NCI-H748 (cell line): ENCODE measurements around the gene HELZ.
"Not testable (repeated sequence)": the region's sequence is repeated elsewhere in the genome, so short reads cannot be mapped to it uniquely, and the experiment has no call there.

Experiments
- DNase-seq: peaks from one replicate; lab custom pipeline; 2025; ENCODE audit not compliant: unreplicated experiment; lab: John Stamatoyannopoulos, UW

Gene HELZ

DNA sequence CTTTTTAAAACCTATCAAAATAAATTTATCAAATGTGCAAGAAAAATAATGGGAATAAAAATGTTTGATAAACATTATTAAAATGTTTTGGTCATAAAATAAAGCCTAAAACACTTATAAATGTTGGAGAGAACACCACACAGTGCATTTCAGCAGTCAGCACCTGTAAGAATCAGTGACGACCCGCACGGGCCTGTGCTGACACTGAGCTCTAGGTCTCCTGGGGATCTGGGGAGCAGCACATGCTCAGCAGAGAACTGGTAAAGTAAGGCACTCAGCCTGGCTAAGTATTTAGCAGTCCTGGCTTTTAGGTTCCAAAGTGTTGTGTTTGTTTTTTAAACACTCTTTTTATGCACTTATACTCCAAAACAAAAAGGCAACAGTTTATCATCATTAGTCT, 46.9 kb downstream of the HELZ start:
- no peak for DNase-seq

DNA sequence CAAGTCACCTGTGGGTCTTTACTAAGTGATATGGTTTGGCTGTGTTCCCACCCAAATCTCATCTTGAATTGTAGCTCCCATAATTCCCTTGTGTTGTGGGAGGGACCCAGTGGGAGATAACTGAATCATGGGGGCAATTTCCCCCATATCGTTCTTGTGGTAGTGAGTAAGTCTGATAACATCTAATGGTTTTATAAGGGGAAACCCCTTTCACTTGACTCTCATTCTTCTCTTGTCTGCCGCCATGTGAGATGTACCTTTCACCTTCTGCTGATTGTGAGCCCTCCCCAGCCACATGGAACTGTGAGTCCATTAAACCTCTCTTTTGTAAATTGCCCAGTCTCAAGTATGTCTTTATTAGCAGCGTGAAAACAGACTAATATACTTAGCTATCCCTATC, 48.0 kb downstream of the HELZ start:
- DNase-seq, result not testable (repeated sequence)

DNA sequence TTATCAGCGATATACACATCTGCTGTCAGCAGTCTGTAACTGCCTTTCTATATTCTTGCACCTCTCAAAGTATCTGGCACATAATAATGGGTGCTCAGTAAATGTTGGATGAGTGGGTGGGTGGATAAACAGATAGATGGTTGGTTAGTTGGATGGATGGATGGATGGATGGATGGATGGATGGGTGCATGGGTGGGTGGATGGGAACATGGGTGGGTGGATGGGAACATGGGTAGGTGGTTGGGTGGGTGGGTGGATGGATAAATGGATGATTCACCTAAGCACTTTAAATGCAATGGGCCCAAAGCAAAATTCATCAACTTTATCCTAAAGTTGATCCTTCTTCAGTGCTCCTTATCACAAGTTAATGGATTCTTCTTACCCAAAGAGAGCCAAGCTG, 48.6 kb downstream of the HELZ start:
- DNase-seq, result no peak

DNA sequence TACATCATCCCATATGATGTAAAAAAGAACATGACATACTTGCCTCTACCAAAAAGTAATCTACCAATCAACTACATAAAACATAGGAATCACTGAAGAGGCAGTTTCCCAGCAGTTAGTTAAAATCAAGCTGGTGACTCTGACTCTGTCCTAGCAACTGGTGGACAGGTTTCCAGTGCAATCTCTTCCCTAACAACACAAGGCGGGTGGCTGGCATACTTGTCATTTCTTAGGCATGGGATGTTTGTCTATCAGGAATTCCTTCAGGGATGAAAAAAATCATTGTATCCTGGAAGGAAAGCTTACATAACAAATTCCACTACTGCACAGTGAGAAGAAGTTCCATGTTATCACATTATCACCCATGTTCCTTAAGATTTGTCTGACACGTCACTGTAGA, 50.9 kb downstream of the HELZ start:
- DNase-seq, result no peak

DNA sequence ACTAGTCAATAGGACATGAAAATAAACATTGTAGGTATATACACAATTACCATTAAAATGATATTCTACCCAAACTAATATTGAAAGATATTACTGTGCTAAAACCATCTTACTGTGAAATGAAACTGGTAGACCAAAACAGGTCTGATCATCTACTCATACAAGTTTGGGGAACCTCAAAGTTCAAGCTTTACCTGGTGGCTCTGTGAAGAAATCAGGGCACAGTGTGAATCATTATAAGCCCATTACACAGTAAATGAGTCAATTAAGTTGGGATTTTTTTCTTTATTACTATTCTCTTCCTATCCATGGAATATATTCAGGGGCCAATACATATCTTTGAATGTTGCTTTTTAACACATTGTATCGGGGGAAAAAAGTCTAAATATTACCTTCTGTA, 57.1 kb downstream of the HELZ start:
- no peak for DNase-seq

DNA sequence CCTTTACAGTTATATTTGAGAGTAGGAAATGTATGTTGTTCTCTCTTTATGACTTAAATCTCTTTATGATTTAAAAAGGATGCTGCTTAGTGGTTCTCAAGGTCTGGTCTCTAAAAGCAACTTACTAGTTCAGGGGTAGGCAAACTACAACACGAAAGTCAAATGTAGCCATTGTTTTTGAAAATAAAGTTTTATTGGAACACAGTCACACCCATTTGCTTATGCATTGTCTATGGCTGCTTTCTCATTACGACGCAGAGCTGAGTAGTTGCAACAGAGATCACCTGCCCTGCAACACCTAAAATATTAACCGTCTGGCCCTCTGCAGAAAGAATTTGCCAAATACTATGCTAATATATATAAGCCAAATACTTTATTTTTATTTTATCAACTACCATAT, 58.2 kb downstream of the HELZ start:
- no peak for DNase-seq

DNA sequence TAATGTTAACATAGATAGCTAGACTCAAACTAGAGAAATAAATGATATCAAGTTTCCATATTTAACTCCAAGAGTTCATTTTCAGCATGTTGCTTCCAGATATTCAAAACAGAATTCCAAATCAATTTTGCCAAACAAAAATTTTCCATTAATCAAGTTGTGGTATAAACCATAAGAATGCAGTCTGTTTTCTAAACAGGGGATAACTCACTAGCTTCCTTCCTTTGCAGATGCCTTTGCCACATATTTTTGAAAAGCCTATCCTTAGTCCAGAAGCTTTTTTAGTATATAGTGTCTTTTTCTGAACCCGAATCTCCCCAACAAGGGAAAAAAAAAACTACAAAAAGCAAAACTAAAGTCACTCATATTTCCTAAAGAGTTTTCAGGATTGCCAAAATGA, 61.5 kb downstream of the HELZ start:
- no peak for DNase-seq

DNA sequence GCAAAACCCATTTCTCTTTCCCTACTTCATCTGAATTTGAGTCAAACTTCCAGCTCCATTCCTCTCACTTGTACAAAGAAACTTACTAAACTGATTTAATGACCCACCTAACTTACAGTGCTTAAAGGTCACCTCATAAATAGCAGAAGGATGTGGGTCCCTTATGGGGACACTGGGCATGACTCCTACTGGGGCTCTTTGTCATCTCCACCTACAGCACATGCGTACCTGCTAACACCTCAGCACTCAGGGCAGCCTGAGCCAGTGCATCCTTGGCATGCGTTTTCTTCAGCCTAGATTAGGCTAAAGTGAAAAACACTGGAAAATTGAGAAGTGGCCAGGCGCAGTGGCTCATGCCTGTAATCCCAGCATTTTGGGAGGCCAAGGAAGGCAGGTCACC, 63.2 kb downstream of the HELZ start:
- no peak for DNase-seq

DNA sequence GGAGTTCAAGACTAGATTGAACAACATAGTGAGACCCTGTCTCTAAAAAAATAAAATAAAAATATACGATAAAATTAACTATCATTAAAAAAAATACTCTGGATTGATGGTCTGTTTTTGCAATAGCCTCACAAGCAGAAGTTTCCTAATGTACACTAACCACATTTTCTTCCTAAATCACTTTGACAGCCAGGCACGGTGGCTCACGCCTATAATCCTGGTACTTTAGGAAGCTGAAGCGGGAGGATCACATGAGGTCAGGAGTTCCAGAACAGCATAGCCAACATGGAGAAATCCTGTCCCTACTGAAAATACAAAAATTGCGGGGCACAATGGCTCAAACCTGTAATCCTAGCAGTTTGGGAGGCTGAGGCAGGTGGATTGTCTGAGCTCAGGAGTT, 64.7 kb downstream of the HELZ start:
- DNase-seq, result no peak

DNA sequence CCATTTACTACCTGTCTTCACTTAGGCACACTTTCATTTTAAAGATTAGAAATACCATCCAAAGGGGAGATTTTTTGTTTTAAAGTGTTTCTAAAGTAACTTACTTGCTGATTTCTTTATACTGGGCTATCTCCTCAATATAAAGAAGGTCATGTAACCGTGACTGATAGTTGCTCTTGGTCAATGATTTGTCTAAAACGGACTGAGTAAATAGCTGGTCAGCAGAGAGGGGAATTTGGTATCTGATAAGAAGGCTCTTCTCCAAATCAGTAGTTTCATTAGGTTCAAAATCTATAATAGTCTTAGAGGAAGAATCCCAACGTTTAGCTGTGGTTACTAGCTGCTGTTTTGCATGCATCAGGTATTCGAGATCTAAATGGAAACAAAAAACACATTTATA, 66.4 kb downstream of the HELZ start:
- DNase-seq, result no peak

DNA sequence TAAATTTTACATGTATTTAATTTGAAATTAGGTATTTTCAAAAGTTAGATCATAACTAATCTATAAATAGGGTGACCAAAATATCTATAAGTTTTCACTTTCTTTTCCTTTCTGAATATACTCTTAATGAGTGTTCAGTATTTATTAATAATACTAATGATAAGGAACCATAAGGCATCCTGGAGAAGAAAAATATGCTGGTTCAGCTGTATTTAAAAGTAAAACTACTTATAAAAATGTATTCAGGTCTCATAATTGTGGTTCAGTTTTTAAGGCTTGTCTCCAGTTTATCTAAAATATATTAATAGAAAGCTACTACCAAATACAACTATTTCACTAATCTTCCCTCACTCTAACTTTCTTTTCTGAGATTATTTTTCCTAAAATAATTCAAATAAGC, 67.3 kb downstream of the HELZ start:
- no peak for DNase-seq

DNA sequence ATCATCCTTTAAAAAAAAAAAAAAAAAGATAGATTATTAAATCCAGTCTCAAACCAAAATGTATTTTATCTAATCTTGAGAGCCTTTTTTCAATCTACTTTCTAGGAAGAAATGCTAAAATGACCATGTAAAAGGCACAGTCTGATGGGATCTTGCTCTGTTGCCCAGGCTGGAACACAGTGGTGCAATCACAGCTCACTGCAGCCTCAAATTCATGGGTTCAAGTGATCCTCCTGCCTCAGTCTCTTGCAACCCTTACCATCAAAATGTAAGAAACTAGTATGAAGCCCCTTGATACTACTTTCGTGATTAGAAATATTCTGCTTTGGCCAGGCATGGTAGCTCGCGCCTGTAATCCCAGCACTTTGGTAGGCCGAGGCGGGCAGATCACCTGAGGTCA, 70.8 kb downstream of the HELZ start:
- DNase-seq, result no peak

DNA sequence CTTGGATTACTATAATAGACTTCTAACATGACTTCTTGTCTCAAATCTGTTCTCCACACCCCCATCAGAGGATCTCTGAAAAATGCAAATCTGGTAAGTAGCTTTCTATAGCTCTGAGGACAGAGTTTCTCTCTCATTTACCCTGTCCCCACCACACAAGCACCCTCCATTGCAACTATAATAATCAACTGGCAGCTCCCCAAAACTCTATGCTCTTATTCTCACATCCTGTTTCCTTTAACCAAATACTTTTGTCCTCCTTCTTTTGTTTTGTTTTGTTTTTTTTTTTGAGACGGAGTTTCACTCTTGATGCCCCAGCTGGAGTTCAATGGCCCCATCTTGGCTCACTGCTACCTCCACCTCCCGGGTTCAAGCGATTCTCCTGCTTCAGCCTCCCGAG, 73.4 kb downstream of the HELZ start:
- DNase-seq, result no peak

DNA sequence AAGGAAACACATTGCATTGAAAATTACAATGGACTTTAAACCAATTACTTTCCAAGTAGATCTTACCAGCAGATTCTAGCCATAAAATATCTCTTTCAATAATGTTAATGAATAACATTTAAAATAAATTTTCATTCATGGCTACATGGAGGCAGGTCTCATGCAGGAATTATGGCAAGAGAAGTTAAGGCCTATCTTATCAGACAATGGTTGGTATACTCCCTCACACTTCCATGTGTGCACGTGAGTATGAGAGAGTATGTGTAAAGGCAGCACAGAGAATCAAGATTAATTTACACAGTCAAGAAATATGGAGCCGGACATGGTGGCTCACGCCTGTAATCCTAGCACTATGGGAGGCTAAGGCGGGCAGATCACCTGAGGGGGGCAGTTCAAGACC, 76.5 kb downstream of the HELZ start:
- no peak for DNase-seq

DNA sequence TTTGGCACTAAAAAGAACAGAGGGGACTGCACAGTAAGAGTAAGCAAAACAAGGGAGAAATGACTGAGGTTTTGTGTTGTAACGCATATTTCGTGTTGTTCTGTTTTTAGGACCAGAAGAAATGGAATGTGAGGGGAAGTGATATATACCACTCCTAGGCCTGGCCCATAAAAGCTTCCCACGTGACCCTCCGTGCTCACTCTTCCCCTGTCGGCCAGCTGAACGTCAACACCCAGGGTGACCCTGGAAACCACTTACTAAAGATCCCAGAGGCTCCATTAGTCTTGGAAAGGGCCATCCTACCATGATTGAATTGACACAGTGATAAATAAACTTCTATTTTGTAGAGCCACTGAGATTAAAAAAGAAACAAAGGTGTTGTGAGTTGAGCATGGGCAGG, 79.8 kb downstream of the HELZ start:
- DNase-seq, result no peak

DNA sequence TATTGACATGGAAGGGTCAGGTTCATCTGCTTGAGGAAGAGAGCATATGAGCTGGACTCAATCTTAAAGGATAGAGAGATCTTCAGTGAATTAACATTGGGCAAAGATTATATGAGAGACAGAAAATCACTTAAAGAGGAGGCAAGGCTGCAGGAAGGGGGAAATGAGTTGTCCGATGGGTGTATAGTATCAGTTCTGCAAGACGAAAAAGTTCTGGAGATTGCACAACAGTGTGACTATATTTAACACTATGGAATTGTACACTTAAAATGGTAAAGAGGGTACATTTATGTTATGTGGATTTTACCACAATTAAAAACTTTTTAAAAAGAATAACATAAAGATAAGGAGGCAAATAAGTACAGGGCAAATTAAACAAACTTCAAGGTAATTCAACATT, 80.7 kb downstream of the HELZ start:
- DNase-seq, result no peak

DNA sequence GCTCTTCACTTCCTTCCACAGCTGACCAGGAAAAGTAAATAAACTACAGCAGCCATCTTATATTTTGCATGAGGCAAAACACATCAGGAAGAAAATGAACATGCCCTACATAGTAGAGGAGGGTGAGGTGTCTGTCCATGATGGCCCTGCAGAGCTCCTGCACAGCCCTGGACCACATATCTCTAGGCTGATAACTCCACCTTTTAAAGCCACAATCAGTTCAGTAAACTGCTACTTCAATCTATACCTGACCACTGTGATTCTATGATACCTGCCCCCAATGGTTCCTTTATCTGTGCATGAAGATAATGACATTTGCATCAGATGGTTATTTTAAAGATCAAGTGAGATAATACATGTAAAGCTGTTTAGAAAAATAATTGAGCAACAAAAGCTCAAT, 82.2 kb downstream of the HELZ start:
- no peak for DNase-seq

DNA sequence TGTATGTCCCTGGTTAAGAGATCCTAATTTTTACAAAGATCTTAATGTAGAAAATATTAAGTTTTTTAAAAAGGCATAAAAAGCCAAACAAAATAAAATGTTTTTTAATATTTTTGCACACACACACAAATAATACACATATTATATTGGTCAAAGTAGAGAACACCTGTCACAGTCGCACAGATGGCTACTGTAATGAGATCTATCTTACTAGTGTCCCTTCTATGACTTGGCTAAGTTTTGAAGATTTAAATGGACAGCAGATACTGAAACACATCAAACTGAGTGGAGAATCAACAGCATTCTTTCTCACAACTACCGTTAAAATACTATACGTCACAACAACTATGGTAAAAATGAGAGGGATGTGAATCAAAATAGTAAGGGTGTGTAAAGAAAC, 83.4 kb downstream of the HELZ start:
- DNase-seq, result no peak

DNA sequence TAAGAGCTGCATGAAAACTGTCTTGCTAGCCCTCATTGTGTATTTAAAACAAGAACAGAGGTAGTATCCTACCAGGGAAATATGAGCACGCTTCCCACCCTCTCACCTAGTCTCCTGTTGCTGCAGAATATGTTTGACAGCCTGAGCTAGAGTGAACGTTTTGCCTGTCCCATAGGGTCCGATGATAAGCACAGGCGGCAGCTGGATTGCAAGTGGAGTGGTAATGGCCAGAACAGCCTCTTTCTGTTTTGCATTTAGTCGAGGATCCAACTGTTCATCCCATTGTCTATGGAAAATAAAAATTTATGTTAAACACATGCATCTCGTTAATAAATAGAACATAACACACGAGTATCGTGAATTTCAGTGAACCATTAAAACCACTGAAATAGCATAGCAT, 84.2 kb downstream of the HELZ start:
- no peak for DNase-seq

DNA sequence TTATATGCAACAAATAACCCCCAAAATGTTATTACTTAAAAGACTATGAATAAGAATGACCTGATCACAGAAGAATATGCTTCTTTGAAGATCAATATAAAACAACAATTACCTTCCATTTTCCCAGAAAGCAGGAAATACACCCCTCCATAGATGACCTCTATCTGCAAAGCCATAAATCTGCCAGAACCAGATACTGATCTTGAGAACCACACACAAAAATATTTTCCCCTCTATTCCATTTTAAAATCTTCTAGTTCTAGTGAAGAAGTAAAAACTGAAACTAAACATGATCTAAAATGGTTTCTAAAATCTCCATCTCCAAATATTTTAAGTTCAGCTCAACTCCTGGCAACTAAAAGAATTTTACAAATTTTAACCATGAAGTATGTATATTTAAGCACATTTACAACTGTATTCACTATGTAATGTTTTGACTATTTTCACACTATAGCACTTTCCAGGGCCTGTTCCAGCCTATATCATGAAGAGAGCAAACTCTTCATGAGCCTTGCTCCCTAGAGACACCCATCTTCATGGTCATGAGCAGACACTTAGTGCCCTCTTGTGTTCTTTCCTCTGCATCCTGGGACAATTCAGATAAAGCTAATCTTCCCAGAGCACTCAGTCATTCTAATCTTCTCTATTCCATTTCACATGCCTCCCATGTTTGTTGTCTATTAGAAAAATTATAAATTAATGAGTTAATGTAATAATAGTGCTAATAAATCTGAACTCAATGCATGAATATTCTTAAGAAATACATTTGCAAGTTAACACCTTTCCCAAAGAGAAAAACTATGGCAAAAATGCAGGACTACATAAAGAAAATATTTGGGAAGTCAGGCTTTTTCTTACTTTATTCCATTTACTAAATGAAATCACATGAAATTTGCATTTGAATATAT, 87.0 kb downstream of the HELZ start:
- peak; percentile 51 for DNase-seq

DNA sequence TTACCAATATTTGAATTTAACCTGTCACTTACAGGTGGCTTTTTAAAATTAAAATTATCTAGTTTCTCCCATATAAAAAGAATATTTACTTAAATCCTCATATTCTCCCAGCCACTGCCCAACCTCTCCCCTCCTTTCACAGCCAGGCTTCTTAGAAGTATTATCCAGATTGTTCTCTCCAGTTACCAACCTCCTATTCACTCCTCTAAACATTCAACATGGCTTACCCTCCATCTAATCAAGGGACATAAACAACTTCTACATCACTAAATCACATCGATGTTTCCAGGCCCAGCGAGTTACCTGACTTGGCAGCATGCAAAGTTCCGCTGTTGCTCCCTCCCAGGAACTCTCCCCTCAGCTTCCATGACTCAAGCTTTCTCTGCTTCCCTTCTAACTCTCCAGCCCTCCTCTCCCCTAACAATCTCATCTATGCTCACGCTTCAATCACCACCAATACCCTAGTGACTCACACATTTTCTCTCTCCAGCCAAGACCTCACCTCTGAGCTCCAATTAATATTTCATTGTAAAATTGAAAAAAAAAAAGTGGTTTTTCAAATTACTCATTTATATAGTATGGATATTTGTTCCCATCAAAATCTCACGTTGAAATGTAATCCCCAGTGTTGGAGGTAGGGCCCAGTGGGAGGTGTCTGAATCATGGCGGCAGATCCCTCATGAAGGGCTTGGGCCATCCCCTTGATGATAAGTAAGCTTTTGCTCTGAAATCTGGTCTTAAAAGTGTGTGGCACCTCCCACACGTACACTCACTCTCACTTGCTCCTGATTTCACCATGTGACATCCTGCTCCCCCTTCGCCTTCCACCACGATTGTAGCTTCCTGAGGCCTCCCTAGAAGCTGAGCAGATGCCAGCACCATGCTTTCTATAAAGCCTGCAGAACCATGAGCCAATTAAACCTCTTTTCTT, 88.5 kb downstream of the HELZ start:
- no peak for DNase-seq

DNA sequence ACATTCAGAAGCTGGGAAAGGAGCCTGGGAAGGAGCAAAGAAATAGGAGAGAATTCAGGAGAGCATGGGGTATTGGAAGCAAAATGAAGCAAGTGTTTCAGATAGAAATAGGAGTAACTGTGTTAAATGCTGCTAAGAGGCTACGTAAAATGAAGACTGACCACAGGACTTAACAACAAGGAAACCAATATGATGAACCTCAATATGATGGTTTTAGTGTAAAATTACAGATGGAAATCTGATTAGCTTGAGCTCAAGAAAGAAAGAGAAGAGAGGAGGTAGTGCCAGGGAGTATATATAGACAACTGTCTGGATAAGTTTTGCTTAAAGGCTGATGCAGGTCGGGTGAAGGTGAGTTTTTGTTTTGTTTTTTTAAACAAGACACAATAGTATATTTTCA, 92.2 kb downstream of the HELZ start:
- no peak for DNase-seq
